Panc1 (cell line): ENCODE data around the gene STUB1.

Experiments used
- CTCF ChIP-seq: fragments of 450-650 bp; IDR thresholded peaks from 2 replicates; pipeline ENCODE4 v1.5.1; 2017; ENCODE audit warnings: mild to moderate bottlenecking
- POLR2AphosphoS5 ChIP-seq: IDR thresholded peaks from 2 replicates; pipeline ENCODE4 v1.6.1; 2012; ENCODE audit warnings: mild to moderate bottlenecking, low read depth, low read length, moderate library complexity
- REST ChIP-seq, 2 experiments: IDR thresholded peaks; 2 replicates each; pipeline ENCODE4 v1.6.1; 2011 to 2012; ENCODE audit warnings: low read depth in 2 of 2, control low read depth in 1 of 2, low read length in 1 of 2, mild to moderate bottlenecking in 1 of 2, moderate library complexity in 1 of 2; ENCODE audit not compliant: insufficient read depth in 1 of 2
- SIN3A ChIP-seq: IDR thresholded peaks from 2 replicates; pipeline ENCODE4 v1.6.1; 2012; ENCODE audit warnings: low read depth, mild to moderate bottlenecking, low read length, moderate library complexity, borderline replicate concordance; ENCODE audit not compliant: insufficient read depth
- TCF7L2 ChIP-seq: IDR thresholded peaks from 2 replicates; pipeline ENCODE4 v1.6.1; 2011; ENCODE audit warnings: mild to moderate bottlenecking, low read depth, low read length, inconsistent platforms

GRCh38 chr16:686459-687260 lies 6.5 kb downstream of the STUB1 start:
- no peak for TF ChIP-seq CTCF
- no peak for TF ChIP-seq POLR2AphosphoS5
- TF ChIP-seq SIN3A = no peak
- TF ChIP-seq REST (IDR thresholded peaks at IDR 0.05; ENCODE audit: insufficient read depth in 1 of 2, low read depth in 2 of 2, low read length in 1 of 2) = no peak
- no peak for TF ChIP-seq TCF7L2
